Measurements from ENCODE around the gene RNF145.
"Not testable (repeated sequence)": the region's sequence is repeated elsewhere in the genome, so short reads cannot be mapped to it uniquely, and the experiment has no call there.

RNF145 gene

GRCh38 chr5:159209438-159210209, at the start of gene RNF145:
Gene RNF145 (minus strand): TSS chr5:159209553. CDS start chr5:159203617, 5,936 bp downstream.
- DNase-seq (ENCODE audit: low read depth) = peak; percentile 84

DNA sequence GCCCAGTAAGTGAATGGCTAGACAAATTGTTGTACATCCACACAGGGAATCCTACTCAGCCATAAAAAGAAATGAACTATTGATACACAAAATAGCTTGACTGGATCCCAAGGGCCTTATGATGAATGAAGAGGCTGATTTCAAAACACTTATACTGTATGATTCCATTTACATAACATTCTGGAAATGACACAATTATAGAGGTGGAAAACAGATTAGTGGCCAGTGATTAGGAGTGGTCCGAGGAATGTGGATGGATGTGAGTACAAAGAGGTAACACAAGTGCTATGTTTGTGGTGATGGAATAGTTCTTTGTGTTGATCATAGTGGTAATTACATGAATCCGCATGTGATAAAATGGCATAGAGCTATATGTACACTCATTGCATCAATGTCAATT, 49.0 kb upstream of the RNF145 start:
- DNase-seq (ENCODE audit: low read depth) = no peak

DNA sequence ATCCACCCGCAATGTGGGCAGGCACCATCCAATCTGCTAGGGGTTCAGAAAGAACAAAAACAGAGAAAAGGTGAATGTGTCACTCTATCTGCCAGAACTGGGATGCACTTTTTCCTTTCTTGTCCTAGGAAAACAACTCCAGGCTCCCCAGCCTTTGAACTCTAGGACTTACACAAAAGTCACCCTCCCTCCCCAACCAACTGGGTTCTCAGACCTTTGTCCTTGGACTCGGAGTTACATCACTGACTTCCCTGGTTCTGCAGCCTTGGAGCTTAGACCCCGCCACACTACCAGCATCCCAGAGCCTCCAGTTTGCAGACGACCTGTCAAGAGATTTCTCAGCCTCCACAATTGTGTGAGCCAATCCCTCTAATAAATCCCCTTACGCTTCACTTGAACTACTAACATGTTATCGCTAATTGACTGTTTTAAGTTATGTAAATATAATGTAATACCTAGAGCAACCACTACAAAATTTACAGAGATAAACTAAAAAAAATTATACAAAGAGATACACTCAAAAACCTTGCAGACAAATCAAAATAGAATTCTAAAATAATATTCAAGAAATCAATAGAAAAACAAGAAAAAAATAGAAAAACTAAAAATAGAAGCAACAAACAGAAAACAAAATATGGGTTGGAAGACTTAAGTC, 48.4 kb upstream of the RNF145 start:
- no peak for DNase-seq (ENCODE audit: low read depth)

GRCh38 chr5:159257007-159257406, 47.7 kb upstream of the RNF145 start:
- DNase-seq (ENCODE audit: low read depth) = no peak

DNA sequence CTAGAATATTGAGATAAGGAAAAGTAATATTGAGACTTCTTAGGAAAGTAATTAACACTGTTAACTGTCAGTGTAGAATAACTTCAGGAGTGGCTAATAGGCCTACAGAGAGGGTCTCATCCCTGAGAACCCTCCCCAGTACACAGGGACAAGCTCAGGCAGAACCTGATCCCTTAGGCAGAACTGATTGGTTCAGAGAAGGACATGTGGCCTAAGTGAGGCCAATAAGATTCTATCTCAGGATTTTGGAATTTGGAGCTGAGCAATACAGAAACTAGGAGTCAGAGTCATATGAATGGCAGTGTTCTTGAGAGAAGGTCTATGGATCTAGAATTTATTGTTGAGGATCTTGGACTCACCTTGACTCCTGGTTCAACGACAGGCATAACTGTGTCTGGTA, 42.8 kb upstream of the RNF145 start:
- DNase-seq (ENCODE audit: low read depth) = no peak

- DNase-seq (ENCODE audit: low read depth) = no peak
Observed at GRCh38 chr5:159249158-159249557, 39.8 kb upstream of the RNF145 start.

DNA sequence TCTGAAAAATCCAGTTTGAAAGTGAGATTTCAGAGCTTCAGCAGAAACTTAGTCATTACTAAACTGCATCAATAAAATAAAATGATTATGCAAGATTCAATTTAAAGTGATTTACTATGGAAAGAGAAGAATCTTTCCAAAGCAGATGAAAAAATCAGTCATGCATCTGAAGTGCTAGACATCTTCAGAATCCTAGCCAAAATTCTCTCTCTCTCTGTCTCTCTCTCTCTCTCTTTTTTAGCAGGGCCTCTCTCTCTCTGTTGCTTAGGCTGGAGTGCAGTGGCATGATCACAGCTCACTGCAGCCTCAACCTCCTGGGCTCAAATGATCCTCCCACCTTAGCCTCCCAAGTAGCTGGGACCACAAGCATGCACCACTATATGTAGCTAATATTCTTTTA, 35.5 kb upstream of the RNF145 start:
- no peak for DNase-seq (ENCODE audit: low read depth)

DNA sequence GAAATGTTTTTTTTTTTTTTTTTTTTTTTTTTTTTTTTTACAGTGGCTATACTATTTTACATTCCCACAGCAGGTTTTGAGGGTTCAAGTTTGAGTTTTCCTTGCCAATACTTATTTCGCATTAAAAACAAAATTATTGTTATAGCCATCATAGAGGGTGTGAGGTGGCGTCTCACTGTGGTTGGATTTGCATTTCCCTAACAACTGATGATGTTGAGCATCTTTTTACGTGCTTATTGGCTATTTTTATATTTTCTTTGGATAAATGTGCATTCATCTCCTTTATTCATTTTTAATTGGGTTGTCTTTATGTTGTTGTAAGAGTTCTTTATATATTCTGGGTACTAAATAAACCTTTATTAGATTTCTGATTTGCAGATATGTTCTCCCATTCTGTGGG, 34.8 kb upstream of the RNF145 start:
- peak; percentile 25 for DNase-seq (ENCODE audit: low read depth)

DNA sequence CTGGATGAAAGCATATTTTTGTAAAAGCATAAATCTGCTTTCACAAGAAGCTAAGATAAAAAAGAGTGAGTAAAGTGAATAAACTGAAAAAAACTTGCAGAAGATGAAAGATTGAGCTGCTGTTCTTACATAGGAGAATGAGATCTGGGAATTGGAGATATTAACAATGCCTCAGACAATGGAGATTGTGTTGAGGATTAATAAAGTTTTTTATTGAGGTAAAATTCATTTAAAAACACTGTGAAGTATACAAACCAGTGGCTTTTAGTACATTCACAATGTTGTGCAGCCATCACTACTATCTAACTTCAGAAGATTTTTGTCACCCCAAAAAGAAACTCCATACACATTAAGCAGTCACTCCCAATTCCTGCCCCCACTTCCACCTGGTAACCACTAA, 34.0 kb upstream of the RNF145 start:
- DNase-seq (ENCODE audit: low read depth) = no peak

DNA sequence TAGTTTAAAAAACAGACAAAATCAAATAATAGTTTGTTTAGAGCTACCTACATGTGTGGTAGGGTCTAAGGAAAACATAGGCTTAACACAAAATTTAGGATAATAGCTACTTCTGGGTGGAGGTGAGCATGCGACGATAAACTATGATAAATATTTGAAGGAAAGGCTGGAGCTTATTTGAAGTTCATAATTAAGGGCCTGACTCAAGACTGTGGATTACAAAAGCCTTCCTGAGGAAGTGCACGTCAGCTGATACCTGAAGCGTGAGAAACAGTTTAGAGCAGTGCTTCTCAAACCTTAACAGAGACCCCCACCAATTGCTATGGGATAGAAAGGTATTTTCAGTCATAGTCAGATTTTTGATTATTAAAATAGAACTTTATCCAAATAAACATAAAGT, 33.3 kb upstream of the RNF145 start:
- DNase-seq (ENCODE audit: low read depth) = peak; percentile 64

DNA sequence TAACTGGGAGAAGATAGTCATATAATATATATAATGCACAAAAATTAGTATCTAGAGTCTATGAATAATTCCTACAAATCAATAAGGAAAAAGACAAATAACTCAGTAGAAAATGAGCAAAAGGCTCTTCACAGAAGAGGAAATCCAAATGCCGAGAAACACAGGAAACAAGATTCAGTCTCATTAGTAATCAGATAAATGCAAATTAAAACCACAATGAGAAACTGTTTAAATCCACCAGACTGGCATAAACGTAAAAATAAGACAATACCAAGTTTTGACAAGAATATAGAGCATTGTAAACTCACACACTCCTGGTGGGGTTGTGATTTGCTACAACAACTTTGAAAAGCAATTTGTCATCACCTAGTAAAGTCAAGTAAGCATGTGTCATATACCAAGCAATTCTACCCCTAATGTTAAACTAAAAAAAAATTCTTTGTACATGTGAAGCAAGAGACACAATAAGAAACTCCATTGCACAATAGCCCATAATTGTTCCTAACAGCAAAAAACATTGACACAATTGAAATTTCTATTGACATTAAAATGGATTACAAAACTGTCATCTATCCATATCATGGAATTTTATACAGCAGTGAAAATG, 32.7 kb upstream of the RNF145 start:
- DNase-seq (ENCODE audit: low read depth) = peak; percentile 55

- peak; percentile 81 for DNase-seq (ENCODE audit: low read depth)
Observed at GRCh38 chr5:159240301-159240870, 31.0 kb upstream of the RNF145 start.

DNA sequence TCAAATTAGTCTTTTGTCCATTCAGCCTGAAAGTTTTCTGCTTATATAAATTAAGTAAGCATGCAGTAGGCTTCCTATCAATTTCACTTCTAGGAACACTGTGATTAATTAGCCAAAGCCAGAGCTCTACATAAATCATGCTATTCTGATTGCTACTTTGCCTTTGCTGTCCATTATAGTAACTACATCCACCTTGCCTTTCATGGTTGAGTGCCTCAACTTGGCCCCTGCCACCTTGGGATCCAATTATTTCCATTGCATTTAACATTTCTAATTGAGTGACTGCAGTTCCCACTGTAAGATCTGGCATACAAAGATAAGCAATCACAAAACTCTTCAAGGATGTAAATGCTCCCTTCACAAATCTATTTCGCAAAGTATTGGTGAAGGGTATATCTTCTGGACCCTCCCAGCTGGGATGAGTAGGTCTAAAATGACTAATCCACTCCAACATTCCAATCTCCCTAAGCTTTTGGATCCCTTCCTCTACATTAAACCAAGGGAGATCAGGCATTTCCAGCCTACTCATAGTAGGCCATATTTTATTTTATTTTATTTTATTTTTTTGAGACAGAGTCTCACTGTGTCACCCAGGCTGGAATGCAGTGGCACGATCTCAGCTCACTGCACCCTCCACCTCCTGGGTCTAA, 26.6 kb upstream of the RNF145 start:
- not testable (repeated sequence) for DNase-seq (ENCODE audit: low read depth)

GRCh38 chr5:159231167-159231566, 21.8 kb upstream of the RNF145 start:
- DNase-seq (ENCODE audit: low read depth) = peak; percentile 73

- DNase-seq (ENCODE audit: low read depth) = no peak
Observed at GRCh38 chr5:159230657-159231056, 21.3 kb upstream of the RNF145 start.

GRCh38 chr5:159228097-159228496, 18.7 kb upstream of the RNF145 start:
- peak; percentile 48 for DNase-seq (ENCODE audit: low read depth)

GRCh38 chr5:159227452-159227851, 18.1 kb upstream of the RNF145 start:
- DNase-seq (ENCODE audit: low read depth) = no peak

GRCh38 chr5:159226451-159226850, 17.1 kb upstream of the RNF145 start:
- no peak for DNase-seq (ENCODE audit: low read depth)

DNA sequence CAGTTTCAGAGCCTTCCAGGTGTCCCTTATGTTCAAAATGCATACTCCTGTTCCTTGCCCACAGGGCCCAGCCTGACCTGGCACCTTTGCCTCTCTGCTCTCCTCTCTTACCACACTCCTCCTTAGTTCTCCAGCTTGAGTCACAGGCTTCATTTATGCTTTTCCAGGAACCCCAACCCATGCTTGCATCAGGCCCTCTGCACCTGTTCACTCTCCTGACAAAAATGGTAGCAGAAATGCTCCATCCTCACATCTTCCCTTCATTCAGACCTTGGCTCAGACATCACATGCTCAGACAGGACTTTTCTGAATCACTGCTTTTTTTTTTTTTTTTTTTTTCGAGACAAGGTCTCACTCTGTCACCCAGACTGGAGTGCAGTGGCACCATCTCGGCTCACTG, 15.1 kb upstream of the RNF145 start:
- no peak for DNase-seq (ENCODE audit: low read depth)

- DNase-seq (ENCODE audit: low read depth) = no peak
Observed at GRCh38 chr5:159223469-159223868, 14.1 kb upstream of the RNF145 start.

DNA sequence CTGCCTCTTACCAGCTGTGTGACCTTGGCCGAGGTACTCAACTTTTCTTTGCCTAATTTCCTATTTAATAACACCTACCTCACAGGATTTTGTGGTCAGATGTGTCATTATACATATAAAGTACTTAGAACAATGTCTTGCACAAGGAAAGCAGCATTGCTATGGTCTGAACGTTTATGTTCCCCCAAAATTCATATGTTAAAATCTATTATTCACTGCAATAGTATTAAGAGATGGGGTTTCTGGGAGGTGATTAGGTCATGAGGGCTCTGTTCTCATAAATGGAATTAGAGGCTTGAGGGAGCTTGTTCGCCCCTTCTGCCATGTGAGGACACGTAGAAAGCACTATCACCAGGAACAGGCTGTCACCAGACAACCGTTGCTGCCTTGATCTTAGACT, 10.9 kb upstream of the RNF145 start:
- peak; percentile 24 for DNase-seq (ENCODE audit: low read depth)

GRCh38 chr5:159218595-159219023, 9.3 kb upstream of the RNF145 start:
- DNase-seq (ENCODE audit: low read depth) = peak; percentile 38

Data from iris pigment epithelial cell (primary cell).